ENCODE results near the gene ISYNA1.
A peak's percentile ranks its signal among the peaks of the same experiment; 100 is the strongest.
"Not testable (repeated sequence)": the region's sequence is repeated elsewhere in the genome, so short reads cannot be mapped to it uniquely, and the experiment has no call there.

The ISYNA1 gene

DNA sequence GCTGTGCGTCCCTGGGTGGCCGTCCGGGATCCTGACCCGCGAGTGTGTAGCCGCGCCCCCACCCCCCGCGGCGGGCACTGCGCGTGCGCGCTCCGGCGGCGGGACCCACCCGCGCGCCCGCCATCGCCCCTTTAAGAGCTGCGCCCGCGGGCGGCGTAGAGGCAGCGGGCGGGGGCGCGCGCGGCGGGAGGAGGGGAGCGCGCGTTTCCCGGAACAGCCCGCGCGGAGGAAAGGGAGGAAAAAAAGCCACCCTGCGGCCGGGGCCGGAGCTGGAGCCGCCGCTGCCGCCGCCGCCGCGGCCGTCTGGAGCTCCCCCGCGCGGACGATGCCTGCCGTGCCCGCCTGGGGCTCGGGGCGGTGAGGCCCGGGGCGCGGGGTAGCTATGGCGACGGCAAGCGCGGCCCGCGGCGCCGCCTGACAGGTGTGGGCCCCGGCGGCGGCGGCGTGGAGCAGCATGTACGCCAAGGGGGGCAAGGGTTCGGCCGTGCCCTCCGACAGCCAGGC, 18.7 kb downstream of the ISYNA1 start, which contains the start of gene SSBP4:
TSS of gene SSBP4 (plus strand) at position 204 of the 504 bp plus-strand sequence. CDS start at position 455, 251 bp downstream.
- DNase-seq (ENCODE audit: low spot score): peak; percentile 95

DNA sequence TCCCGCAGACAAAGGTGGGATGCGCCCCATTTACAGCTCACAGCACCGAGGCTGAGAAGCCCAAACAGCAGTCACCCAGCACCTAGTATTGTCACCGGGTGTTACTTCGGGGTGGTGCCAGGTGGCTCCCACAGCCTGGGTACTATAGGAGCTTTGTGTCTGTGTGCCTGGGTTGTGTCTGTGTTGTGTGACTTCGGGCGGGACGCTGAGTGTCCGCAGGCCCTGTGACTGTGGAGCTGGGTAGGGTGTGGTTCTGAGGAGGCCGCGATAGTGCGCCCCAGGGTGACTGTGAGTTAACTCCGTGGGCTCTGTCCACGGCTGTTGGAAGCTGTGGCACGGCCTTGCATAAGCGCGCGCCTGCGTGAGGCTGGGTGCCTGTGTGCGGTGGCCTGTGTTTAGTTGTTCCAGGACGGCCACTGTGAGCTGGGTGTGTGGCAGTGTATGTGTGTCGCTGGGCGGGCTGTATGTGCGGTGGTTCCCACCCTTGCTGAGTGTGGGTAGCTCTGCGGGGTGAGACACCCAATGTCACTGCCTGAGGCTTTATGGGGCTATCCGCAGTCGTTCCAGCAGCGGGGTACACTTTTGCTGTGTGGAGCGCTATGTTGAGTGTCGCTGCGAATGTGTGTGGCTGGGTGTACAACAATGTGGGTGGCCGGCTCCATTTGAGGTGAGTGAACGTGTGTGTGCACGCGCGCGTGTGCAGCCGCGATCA, 19.3 kb downstream of the ISYNA1 start:
- no peak for DNase-seq (ENCODE audit: low spot score)

DNA sequence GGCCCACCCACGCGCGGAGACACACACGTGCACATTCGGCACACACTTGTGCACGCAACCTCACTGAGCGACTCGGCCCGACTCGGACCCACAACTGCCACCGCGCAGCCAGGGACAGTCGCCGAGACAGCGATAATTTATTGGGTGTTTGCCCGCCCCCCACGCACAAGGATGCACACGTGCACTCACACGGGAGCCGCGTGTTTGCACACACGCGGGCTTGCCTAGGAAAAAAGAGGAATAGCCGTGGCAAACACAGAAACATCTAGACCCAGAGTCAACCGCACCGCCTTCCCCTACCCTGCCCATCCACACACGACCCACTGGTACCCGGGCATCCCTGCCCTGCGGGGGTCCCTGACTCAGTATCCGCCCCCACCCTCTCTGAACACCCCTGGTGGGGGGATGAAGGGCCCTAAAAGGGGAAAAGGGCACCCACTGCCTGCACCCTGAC, 19.9 kb downstream of the ISYNA1 start:
- DNase-seq (ENCODE audit: low spot score): no peak

DNA sequence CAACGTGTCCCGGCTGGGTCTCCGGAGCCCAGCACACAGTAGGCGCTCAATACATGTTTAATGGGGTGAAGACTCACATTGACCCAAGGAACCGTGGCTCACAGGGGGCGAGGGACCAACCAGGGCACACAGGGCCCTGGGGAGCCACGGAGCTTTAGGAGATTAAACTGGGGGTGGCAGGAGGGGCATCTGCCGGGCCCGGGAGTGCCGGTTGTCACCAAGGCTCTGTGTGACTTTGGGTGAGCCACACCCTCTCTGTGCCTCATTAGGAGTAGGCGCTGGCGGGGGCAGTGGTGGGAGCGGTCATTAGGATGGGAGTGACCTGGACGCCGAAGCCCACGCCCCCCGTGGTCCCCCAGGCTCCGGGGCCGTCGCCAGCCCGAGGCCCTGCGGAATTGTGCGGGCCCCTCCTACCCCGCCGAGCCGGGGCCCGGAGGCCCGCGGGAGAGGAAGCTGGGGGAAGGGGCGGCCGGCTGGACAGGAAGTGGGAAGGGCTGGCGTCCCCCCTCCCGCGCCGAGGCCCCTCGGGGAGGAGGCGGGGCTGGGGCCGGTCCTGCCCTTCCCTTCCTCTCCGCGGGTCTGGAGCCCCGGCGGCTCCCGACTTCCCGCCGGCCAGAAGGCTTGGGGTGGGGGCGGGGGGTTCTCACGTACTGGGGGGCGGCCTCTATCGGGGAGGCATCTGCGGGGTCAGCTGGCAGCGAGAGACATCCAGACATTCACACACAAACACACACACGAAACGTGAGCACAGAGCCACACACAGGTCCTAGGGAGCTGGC, 20.5 kb downstream of the ISYNA1 start:
- DNase-seq (ENCODE audit: low spot score): peak; percentile 69

DNA sequence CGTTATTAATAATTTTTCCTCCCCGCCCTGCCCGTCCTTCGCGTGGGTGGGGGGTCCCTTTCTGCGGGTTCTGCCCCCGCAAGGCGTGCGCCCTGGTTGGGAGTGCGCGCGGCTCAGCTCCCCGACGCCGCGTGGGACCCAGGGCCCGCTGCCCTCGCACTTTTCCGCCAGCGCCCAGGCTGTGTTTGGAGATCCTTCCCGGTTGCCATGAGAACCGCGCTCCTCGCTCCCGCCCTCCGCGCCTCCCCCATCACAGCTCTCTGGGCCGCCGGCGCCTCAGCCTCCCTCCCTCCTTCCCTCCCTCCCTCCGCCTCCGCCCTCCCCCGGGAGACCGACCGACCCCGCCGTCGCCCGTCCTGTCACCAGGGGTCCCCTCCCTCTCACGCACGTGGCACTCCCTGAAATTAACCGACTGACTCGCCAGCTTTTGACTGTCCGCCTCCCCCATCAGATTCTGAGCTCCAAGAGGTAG, 21.1 kb downstream of the ISYNA1 start:
- peak; percentile 88 for DNase-seq (ENCODE audit: low spot score)

DNA sequence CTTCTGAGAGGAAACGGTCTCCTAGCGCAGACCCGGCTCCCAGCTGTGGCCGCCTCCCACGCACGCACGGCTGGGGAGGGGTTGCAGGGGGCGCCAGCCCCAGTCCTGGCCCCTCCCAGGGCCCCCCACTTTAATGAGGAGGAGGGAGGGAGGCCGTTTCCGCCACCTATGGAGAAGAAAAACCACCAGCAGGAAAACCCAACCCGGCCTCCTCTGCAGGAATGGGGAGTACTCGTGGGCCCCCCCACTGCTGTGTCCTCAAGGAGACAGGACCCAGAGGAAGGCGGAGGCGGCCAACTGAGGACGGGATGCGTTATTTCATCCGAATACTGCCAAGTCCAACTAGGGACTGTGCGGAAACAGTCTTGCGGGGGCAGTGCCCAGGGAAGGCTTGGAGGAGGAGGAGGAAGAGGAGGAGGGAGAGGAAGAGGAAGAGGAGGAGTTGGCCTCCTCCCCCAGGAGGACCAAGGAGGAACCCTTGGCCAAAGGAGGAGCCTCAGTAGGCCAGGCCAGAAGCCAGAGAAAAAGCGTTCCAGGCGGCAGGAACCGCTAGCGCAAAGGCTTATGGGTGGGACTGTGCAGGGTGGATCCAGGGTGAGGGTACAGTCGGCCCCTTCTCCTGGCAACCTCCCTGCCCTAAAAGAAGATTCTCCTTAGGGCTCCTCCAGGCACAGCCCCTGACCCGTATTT, 22.6 kb downstream of the ISYNA1 start:
- DNase-seq (ENCODE audit: low spot score): peak; percentile 67

DNA sequence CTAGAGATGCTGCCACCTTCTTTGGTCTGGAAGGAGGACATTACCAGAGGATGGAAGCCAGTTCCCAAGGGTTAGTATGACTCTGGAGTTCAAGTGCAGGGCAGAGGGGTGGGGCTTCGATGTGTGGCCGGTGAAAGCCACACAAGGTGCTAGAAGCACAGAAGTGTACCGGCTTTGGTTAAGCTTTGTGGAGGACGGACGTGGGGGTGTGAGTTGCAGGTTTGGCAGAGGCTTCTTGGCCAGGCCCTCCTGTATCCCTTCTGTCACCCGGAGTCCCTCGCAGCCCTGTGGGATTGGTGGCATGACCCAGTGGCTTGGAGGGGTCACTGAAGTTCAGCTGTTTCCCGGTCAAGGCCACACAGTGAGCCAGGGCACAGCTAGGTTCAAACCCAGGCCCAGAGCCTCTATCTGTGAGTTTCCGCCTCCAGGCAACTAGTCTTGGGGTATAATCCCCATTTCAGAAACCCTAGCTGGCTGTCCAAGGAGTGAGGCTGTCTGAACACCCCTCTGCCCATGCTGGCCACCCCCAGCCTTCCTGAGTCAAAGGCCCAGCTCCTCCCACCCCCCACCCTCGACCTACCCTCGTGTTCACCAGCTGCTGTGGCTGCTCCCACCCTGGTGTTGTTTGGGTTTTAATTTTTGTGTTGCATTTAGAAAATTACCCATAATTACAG, 23.3 kb downstream of the ISYNA1 start:
- DNase-seq (ENCODE audit: low spot score): peak; percentile 15

DNA sequence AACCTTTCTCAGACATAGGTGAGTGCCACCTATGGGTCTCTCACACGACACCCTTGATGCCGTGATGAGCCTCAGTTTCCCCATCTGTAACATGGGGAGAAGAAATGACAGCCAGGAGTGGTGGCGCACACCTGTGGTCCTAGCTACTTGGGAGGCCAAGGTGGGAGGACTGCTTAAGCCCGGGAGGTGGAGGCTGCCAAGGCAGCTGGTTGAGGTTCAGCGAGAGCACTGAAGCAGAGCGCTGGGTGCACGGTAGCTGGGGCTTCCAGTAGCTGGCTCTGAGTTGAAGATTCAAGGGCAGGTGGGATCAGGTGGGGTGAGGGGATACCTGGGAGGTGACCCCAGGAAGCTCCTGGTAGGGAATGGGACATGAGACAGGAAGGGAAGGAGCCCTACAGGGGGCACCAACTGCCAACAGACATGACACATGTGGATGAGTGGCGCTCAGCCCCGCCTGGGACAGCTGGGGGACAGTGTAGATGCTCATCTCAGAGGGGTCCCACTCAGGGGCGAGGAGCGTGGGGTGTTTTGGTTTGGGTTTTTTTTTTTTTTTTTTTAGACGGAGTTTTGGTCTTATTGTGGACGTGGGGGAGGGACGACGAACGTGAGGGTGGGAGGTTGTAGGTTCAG, 25.2 kb downstream of the ISYNA1 start:
- no peak for DNase-seq (ENCODE audit: low spot score)

DNA sequence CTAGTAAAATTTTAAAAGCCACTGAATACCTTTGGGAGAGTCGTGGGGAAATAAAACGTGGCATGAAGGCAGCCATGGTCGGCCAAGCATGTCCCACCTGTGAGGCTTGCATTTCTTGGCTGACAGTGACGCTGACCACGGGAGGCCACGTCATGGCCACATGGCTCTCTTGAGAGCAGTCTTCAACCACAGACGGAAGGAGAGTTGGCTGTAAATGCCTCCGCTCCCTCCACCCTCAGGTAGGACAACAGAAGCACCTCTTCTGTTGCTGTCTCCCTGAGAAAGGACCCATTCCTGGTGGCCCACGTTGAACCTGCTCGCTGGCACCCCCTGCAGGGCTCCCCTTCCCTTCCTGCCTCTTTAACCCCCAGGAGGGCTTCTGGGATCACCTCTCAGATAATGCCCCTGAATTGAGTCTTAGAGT, 29.9 kb downstream of the ISYNA1 start:
- DNase-seq (ENCODE audit: low spot score): no peak

DNA sequence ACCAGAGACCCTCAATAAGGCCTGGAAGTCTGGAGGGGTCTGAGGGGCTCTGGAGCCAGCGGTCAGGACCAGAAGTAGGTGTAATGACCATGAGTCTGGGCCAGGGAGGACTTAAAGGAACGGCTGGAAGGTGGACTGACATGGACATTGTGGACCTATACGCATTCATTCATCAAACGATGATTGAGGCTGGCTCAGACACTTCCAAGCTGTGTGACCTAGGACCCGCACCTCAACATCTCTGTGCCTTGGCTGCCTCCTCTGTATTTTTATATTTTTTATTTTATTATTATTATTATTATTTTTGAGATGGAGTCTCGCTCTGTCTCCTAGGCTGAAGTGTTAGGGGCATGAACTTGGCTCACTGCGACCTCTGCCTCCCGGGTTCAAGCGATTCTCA, 31.2 kb downstream of the ISYNA1 start:
- DNase-seq (ENCODE audit: low spot score): no peak

DNA sequence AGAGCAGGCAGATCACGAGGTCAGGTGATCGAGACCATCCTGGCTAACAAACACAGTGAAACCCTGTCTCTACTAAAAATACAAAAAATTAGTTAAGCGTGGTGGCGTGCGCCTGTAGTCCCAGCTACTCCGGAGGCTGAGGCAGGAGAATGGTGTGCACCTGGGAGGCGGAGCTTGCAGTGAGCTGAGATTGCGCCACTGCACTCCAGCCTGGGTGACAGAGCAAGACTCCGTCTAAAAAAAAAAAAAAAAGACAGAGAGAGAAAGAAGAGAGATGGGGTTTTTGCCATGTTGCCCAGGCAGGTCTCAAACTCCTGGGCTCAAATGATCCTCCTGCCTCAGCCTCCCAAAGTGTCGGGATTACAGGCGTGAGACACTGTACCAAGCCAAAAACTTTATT, 32.2 kb downstream of the ISYNA1 start:
- not testable (repeated sequence) for DNase-seq (ENCODE audit: low spot score)

DNA sequence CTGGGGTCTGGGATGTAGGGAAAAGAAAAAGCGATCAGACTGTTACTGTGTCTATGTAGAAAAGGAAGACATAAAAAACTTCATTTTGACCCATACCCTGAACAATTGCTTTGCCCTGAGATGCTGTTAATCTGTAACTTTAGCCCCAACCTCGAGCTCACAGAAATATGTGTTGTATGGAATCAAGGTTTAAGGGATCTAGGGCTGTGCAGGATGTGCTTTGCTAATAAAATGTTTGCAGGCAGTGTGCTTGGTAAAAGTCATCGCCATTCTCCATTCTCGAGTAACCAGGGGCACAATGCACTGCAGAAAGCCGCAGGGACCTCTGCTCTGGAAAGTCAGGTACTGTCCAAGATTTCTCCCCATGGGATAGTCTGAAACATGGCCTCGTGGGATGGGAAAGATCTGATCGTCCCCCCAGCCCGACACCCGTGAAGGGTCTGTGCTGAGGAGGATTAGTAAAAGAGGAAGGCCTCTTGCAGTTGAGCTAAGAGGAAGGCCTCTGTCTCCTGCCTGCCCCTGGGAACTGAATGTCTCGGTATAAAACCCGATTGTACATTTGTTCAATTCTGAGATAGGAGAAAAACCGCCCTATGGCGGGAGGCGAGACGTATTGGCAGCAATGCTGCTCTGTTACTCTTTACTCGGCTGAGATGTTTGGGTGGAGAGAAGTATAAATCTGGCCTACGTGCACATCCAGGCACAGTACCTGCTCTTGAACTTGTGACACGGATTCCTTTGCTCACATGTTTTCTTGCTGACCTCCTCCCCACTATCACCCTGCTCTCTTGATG, 35.3 kb downstream of the ISYNA1 start:
- DNase-seq (ENCODE audit: low spot score): not testable (repeated sequence)

DNA sequence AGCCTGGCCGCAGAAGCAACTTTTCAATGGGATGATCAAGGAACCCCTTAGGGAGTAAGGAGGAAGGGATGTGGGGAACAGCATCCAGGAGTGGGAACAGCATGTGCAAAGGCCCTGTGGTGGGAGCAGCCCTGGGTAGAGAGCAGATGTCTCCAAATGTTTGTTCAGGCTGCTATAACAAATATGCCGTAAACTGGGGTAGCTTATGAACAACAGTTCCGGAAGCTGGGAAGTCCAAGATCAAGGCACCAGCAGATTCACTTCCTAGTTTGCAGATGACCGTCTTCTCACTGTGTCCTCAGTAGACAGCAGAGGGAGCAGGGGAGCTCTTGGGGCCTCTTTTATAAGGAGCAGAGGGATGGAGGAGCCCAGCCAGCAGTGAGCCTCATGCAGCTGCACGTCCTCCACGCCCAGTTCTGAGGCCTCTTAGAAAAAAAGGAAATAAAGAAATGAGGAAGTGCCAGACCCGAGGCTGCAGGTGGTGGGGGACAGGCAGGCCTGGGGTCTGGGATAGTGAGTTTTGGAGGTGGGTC, 36.3 kb downstream of the ISYNA1 start:
- DNase-seq (ENCODE audit: low spot score): peak; percentile 55

DNA sequence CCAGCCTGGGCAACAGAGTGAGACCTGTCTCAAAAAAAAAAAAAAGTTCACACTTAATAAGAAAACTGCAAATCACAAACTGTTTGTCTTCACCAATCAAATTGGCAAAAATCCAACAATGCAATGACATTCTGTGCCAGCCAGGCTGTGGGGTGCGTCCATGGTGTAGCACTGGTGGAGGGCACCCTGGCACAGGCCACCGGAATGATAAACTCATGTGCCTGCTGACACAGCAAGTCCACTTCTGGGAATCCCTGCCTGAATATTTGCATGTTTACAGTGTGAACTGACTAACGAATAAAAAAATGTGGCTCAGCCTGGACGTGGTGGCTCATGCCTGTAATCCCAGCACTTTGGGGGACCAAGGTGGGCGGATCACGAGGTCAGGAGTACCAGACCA, 38.9 kb downstream of the ISYNA1 start:
- DNase-seq (ENCODE audit: low spot score): peak; percentile 70

DNA sequence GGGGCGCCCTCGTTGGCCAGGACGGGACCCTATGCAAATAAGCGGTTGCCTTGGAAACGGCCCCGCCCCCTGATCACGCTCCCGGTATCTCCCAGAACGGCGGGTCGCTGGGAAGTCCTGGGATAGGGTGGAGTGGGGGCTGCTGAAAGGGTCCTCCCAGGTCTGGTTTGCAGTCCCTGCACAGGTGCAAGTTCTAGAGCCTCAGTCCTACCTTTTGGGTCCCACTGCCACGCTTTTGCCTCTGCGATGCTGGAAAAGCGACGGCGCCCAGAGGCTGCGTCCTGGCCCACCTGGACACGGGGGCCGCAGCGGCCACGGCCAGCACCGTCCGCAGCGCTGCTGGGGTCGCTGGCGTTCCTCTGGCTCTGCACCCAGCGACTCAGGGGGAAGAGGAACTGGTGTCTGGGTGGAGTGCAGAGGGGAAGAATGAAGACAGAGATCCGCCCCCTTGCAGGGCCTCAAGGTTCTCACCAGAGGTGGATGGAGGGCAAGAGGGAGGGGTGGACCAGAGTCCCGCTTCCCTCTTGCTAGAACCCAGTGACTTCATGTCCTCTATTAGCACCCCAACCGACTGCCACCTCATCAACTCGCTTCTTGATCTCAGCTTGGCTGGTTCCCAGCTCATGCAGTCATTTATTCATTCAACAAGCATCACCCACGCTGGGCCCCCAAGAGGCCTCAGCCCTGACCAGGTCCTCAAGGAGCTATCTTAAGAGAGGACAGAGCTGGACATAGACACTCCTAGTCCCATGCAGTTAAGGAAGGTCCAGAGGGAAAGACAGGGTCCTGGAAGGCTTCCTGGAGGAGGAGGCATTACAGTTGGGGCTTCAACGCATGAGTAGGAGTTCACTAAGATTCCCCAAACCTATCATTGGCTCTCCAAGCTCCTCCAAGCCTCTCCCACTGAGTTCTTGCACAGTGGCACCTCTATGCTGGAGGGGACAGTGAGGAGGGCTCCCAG, 40.4 kb downstream of the ISYNA1 start, which contains the start of gene LRRC25:
TSS of gene LRRC25 (minus strand) at position 381 of the 961 bp plus-strand sequence. CDS start 659 bp downstream, outside the sequence.
- DNase-seq (ENCODE audit: low spot score): no peak

DNA sequence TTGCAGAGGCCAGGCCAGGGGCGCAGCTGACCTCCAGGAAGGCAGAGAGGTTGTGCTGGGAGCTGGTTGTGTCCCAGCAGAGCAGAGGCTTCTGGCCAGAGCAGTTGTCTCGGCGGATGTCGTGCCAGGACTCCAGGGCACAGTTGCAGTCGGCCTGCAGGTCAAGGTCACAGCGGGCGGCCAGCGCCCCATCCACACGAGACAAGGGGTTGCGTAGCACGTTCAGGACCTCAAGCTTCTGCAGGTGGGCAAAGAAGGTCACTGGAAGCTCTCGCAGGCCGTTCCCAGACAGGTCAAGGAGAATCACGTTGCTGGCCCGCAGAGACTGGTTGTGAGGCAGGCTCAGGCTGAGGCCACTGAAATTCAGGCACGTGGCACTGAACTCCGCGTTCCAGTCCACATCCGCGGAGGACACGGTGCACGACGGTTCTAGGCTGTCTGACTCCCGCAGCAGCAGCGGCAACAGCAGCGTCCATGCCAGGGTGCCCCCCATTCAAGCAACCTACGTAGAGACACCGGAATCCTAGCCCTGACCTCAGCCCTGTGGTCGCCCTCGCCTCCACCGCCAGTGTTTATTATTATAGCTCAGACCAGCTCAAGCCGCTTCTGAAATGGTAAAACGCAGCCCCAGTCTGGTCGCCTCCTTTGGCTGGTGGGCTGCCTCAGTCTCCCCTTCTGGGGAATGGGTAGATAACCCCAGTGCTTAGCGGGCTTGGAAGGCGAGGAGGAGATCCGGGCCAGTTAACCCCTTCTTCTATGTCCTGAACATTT, 41.3 kb downstream of the ISYNA1 start:
- no peak for DNase-seq (ENCODE audit: low spot score)

DNA sequence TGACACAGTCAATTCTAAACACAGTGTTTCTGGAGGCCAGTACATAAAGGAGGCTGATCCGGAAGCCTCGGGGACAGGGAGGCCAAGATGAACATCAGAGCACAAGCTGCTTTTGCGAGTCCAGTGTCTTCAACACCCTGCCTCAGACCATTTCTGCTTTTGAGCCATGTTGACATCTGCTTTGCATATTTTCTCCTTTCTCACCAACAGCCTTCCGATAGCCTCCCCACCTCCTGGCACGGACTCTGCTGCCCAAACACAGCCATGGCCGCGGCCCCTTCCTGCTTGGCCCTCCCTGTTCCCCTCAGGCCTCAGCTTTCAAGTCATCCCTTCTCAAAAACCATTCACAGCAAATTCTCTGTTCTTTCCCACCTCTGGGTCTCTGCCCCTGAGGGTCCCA, 44.1 kb downstream of the ISYNA1 start:
- no peak for DNase-seq (ENCODE audit: low spot score)

DNA sequence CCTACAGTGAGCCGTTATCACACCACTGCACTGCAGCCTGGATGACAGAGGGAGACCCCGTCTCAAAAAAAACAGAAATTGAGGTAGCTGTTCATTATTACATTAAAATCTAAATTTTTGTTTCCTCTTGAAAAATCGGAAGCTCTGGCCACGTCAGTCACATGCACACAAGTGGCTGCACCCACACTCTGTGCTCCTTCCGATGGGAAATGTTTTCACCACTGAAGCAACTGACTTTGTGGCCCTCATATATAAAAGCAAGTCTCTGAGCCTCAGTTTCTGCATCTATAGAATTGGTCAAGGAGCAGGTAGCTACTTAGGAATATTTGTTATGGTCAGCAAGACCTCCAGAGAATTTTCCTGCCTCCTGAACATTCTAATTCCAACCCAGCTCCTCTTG, 45.0 kb downstream of the ISYNA1 start:
- no peak for DNase-seq (ENCODE audit: low spot score)
